SK-N-SH (cell line): ENCODE data around the gene DNAJB8. TPM values are rescaled to one million over a fixed set of nuclear protein-coding genes. Genes with fewer than 3 reads are reported as not detected.

Experiments
- CTCF ChIA-PET: fragments of 300-600, 350-600 bp; formaldehyde crosslinking; extraction: SDS; loops from one replicate; lab custom pipeline; 2021; lab: Yijun Ruan, JAX
- POLR2A ChIA-PET: fragments of 350-600 bp; sonication (Branson Sonifier 250); formaldehyde crosslinking; extraction: SDS; loops from one replicate; lab custom pipeline; 2020; ENCODE audit warnings: antibody characterized with exemption, inconsistent platforms; lab: Yijun Ruan, JAX
- DNase-seq: peaks from one replicate; pipeline ENCODE4 v3.0.0; 2012
- H2AFZ ChIP-seq: fragments of 200-600 bp; sonication (generic); 2 replicates; pipeline ENCODE4 v1.8.1; 2016; ENCODE audit warnings: antibody characterized with exemption, mild to moderate bottlenecking, low read depth
- H3F3A ChIP-seq: fragments of 200-600 bp; sonication (generic); replicated peaks from 2 replicates; pipeline ENCODE3; 2016; ENCODE audit warnings: antibody characterized with exemption, mild to moderate bottlenecking; ENCODE audit not compliant: insufficient read depth
- H3K27ac ChIP-seq, 2 experiments: fragments of 200-500 bp in 1 of 2; fragments of 200-600 bp in 1 of 2; sonication (Bioruptor generic) in 1 of 2; sonication (generic), shearing (Covaris generic) in 1 of 2; 2 replicates each; pipeline versions ENCODE4 v1.5.1 to v1.6.1; 2014 to 2016; ENCODE audit warnings: low read depth in 2 of 2, inconsistent platforms in 1 of 2, low read length in 1 of 2, mild to moderate bottlenecking in 1 of 2, mixed read lengths in 1 of 2
- H3K27me3 ChIP-seq: fragments of 200-600 bp; sonication (generic), shearing (Covaris generic); 2 replicates; pipeline ENCODE4 v1.6.1; 2016; ENCODE audit warnings: mixed run types; ENCODE audit not compliant: insufficient read depth
- H3K36me3 ChIP-seq, 2 experiments: fragments of 200-500 bp in 1 of 2; fragments of 200-600 bp in 1 of 2; sonication (Bioruptor generic) in 1 of 2; sonication (generic) in 1 of 2; replicated peaks in 1 of 2; 2 replicates each; pipeline versions ENCODE3 to v1.5.1; 2014 to 2016; ENCODE audit warnings: low read length in 1 of 2, mild to moderate bottlenecking in 1 of 2; ENCODE audit not compliant: insufficient read depth in 2 of 2, control insufficient read depth in 1 of 2
- H3K4me1 ChIP-seq, 2 experiments: fragments of 200-500 bp in 1 of 2; fragments of 200-600 bp in 1 of 2; sonication (Bioruptor generic) in 1 of 2; sonication (generic), shearing (Covaris generic) in 1 of 2; 2 replicates each; pipeline versions ENCODE4 v1.5.1 to v1.6.1; 2014 to 2016; ENCODE audit warnings: low read depth in 1 of 2, low read length in 1 of 2, mixed run types in 1 of 2; ENCODE audit not compliant: insufficient read depth in 2 of 2, control insufficient read depth in 1 of 2
- H3K4me2 ChIP-seq: fragments of 200-600 bp; sonication (generic), shearing (Covaris generic); 2 replicates; pipeline ENCODE4 v1.6.1; 2017; ENCODE audit warnings: mixed run types
- H3K4me3 ChIP-seq, 2 experiments: fragments of 200-500 bp in 1 of 2; fragments of 200-600 bp in 1 of 2; sonication (Bioruptor generic) in 1 of 2; sonication (generic), shearing (Covaris generic) in 1 of 2; 2 replicates each; pipeline versions ENCODE4 v1.5.1 to v1.8.1; 2014 to 2016; ENCODE audit warnings: low read depth in 2 of 2, inconsistent platforms in 1 of 2, low read length in 1 of 2, mild to moderate bottlenecking in 1 of 2, mixed read lengths in 1 of 2, moderate library complexity in 1 of 2
- H3K79me2 ChIP-seq: fragments of 200-600 bp; sonication (generic); 2 replicates; pipeline ENCODE4 v1.8.1; 2017; ENCODE audit warnings: mild to moderate bottlenecking; ENCODE audit not compliant: insufficient read depth
- H3K9ac ChIP-seq: fragments of 200-600 bp; sonication (generic); 2 replicates; pipeline ENCODE4 v1.6.1; 2017; ENCODE audit warnings: mixed run types
- H3K9me2 ChIP-seq: fragments of 200-600 bp; sonication (generic); 2 replicates; pipeline ENCODE4 v1.6.1; 2017; ENCODE audit warnings: mixed run types
- H3K9me3 ChIP-seq: fragments of 200-600 bp; sonication (generic); 2 replicates; pipeline ENCODE4 v1.6.1; 2017; ENCODE audit warnings: mixed run types, mild to moderate bottlenecking, moderate library complexity
- H4K20me1 ChIP-seq: fragments of 200-600 bp; sonication (generic); 2 replicates; pipeline ENCODE4 v1.6.1; 2017; ENCODE audit warnings: mild to moderate bottlenecking, mixed run types; ENCODE audit not compliant: insufficient read depth
- CHD2 ChIP-seq: fragments of 150-350 bp; IDR thresholded peaks from 2 replicates; pipeline ENCODE4 v1.6.1; 2018; ENCODE audit warnings: low read length; ENCODE audit not compliant: partially characterized antibody
- EZH2phosphoT487 ChIP-seq: fragments of 200-600 bp; sonication (generic); IDR thresholded peaks from 2 replicates; pipeline ENCODE4 v1.6.1; 2017; ENCODE audit warnings: low read depth, mixed run types, mild to moderate bottlenecking, antibody characterized with exemption, moderate library complexity, borderline replicate concordance
- FOSL2 ChIP-seq: IDR thresholded peaks from 2 replicates; pipeline ENCODE4 v1.4.0; 2012; ENCODE audit warnings: low read depth, mild to moderate bottlenecking, moderate library complexity, borderline replicate concordance
- FOXM1 ChIP-seq: IDR thresholded peaks from 2 replicates; pipeline ENCODE4 v1.4.0; 2012; ENCODE audit warnings: low read depth, mild to moderate bottlenecking
- MAX ChIP-seq: IDR thresholded peaks from 2 replicates; pipeline ENCODE4 v1.4.0; 2012; ENCODE audit warnings: low read depth
- MEF2A ChIP-seq: IDR thresholded peaks from 2 replicates; pipeline ENCODE4 v1.4.0; 2012; ENCODE audit warnings: low read depth, borderline replicate concordance
- MXI1 ChIP-seq: IDR thresholded peaks from 2 replicates; pipeline ENCODE4 v1.6.1; 2012; ENCODE audit warnings: mild to moderate bottlenecking, low read depth, low read length, improper control_type of control experiment
- NFIC ChIP-seq: IDR thresholded peaks from 2 replicates; pipeline ENCODE4 v1.4.0; 2012; ENCODE audit warnings: borderline replicate concordance
- POLR2AphosphoS5 ChIP-seq: IDR thresholded peaks from 2 replicates; pipeline ENCODE4 v1.6.1; 2012; ENCODE audit warnings: low read depth, low read length
- RCOR1 ChIP-seq: fragments of 150-350 bp; IDR thresholded peaks from 2 replicates; pipeline ENCODE4 v1.6.1; 2017; ENCODE audit warnings: antibody characterized with exemption, low read length
- RFX5 ChIP-seq: IDR thresholded peaks from 2 replicates; pipeline ENCODE4 v1.6.1; 2012; ENCODE audit warnings: mild to moderate bottlenecking, improper control_type of control experiment, low read length
- USF1 ChIP-seq: IDR thresholded peaks from 2 replicates; pipeline ENCODE4 v1.4.0; 2012; ENCODE audit warnings: low read depth, borderline replicate concordance
- YY1 ChIP-seq: IDR thresholded peaks from 2 replicates; pipeline ENCODE4 v1.4.0; 2012; ENCODE audit warnings: low read depth, mild to moderate bottlenecking
- WGBS: methylation state at CpG from one replicate; pipeline ENCODE4 v1.1.6; 2017; ENCODE audit warnings: low lambda C conversion rate; 5-methylcytosine and 5-hydroxymethylcytosine counted together
- polyA plus RNA-seq, 3 experiments: library from polyadenylated mRNA; depleted of rRNA; stranded (reverse); fragments of >200 nt; gene quantifications; 2 replicates each; pipeline ENCODE4 v1.2.3, GENCODE V29; 2012

The DNAJB8 gene
- polyA plus RNA-seq, 1 of the 3 experiments (the other 2 are of a cell fraction): not detected

GRCh38 chr3:128463771-128464170, 2.9 kb downstream of the DNAJB8 start:
- ChIA-PET CTCF (interaction anchor here (0.6 to 4.9 kb wide), 10 partner anchors 10 to 70 kb away, joined by 3 to 29 read pairs (median 4); no protein-coding TSS in a partner anchor), POLR2A (interaction anchor here (1.0 to 3.8 kb wide), 3 partner anchors 19 to 53 kb away, joined by 3 to 16 read pairs (median 9); no protein-coding TSS in a partner anchor)
- 84% methylated on average over 10 of the region's 10 CpGs for WGBS
- Histone ChIP-seq H4K20me1 (no peaks in the 10 kb centered on the region), H3K79me2 (no peaks in the 10 kb centered on the region), H3K9me3 (no peaks in the 10 kb centered on the region), H3K9ac (no peak overlapping the region), H3K4me2 (no peak overlapping the region), H3K4me1 (peaks cover 0 to 58% of the 10 kb centered on the region in 2 experiments; a peak in 1 of 4 replicates), H3K27ac (no peak overlapping the region), H3F3A (no peaks in the 10 kb centered on the region), H3K27me3 (peaks cover 5% of the 10 kb centered on the region; the same call in 1 of the 2 replicates), H3K4me3 (no peak overlapping the region), H3K36me3 (no peaks in the 10 kb centered on the region), H2AFZ (no peak overlapping the region), H3K9me2 (no peaks in the 10 kb centered on the region)
- TF ChIP-seq EZH2phosphoT487: no peak
- TF ChIP-seq MEF2A: no peak
- TF ChIP-seq FOXM1: no peak
- no peak for TF ChIP-seq NFIC
- DNase-seq: no peak

- DNase-seq: no peak
- H3F3A ChIP-seq: no peaks in the 10 kb centered on the region
- no peak for TF ChIP-seq RCOR1
- no peak for TF ChIP-seq USF1
- TF ChIP-seq RFX5: no peak
- TF ChIP-seq NFIC: no peak
- no peak for TF ChIP-seq CHD2
- no peak for TF ChIP-seq FOSL2
- TF ChIP-seq YY1: no peak
- no peak for TF ChIP-seq MAX
- TF ChIP-seq MXI1: no peak
- no peak for TF ChIP-seq FOXM1
- no peak for TF ChIP-seq POLR2AphosphoS5
- H3K9me3 ChIP-seq: no peaks in the 10 kb centered on the region
- CTCF ChIA-PET: interaction anchor here (0.6 to 4.9 kb wide), 9 partner anchors 10 to 70 kb away, joined by 3 to 29 read pairs (median 4); no protein-coding TSS in a partner anchor
- H3K27ac ChIP-seq: no peak overlapping the region
- peaks cover 0 to 59% of the 10 kb centered on the region in 2 experiments; a peak in 1 of 4 replicates for H3K4me1 ChIP-seq
- no peak overlapping the region for H3K4me2 ChIP-seq
- H3K4me3 ChIP-seq: no peak overlapping the region
- H3K9me2 ChIP-seq: no peaks in the 10 kb centered on the region
- no peaks in the 10 kb centered on the region for H3K36me3 ChIP-seq
- H3K9ac ChIP-seq: no peak overlapping the region
- no peak overlapping the region for H2AFZ ChIP-seq
- H3K27me3 ChIP-seq: peaks cover 5% of the 10 kb centered on the region; the same call in 1 of the 2 replicates
- POLR2A ChIA-PET: interaction anchor here (1.6 to 3.8 kb wide), 3 partner anchors 18 to 52 kb away, joined by 4 to 16 read pairs (median 9); no protein-coding TSS in a partner anchor
- H4K20me1 ChIP-seq: no peaks in the 10 kb centered on the region
- H3K79me2 ChIP-seq: no peaks in the 10 kb centered on the region
- 43% methylated on average over 1 of the region's 11 CpGs for WGBS
Measured at GRCh38 chr3:128463354-128463753, 3.3 kb downstream of the DNAJB8 start.
